HEK293 (cell line): Measurements from ENCODE around the gene HMGB1.

Experiments used
- CTCF ChIA-PET: fragments of 350-600 bp; formaldehyde crosslinking; extraction: SDS; loops from one replicate; lab custom pipeline; 2021; ENCODE audit warnings: antibody characterized with exemption; lab: Yijun Ruan, JAX
- POLR2A ChIA-PET: fragments of 300-600 bp; formaldehyde crosslinking; extraction: SDS; loops from one replicate; lab custom pipeline; 2020; ENCODE audit warnings: antibody characterized with exemption, inconsistent platforms; lab: Yijun Ruan, JAX
- H3K27ac ChIP-seq: fragments of 200-500 bp; sonication (Bioruptor generic); 2 replicates; pipeline ENCODE4 v1.5.1; 2014; ENCODE audit warnings: low read depth, low read length, control low read depth, inconsistent platforms; ENCODE audit errors: extremely low read depth
- H3K36me3 ChIP-seq, 2 experiments: fragments of 200-500 bp in 1 of 2; sonication (Bioruptor generic) in 1 of 2; 1 replicate in 1 of 2; 2 replicates in 1 of 2; pipeline ENCODE4 v1.5.1; 2014 to 2017; ENCODE audit warnings: inconsistent platforms in 2 of 2, low read length in 2 of 2; ENCODE audit not compliant: control insufficient read depth in 2 of 2, insufficient read depth in 1 of 2
- H3K4me1 ChIP-seq: fragments of 200-500 bp; sonication (Bioruptor generic); 2 replicates; pipeline ENCODE4 v1.5.1; 2014; ENCODE audit warnings: mild to moderate bottlenecking, low read length, inconsistent platforms; ENCODE audit not compliant: control insufficient read depth, insufficient read depth
- H3K4me3 ChIP-seq: 2 replicates; pipeline ENCODE4 v1.5.1; 2011; ENCODE audit warnings: low read depth, mild to moderate bottlenecking, control low read depth, low read length, moderate library complexity
- H3K9me3 ChIP-seq: fragments of 200-500 bp; sonication (Bioruptor generic); 2 replicates; pipeline ENCODE4 v1.5.1; 2014; ENCODE audit warnings: low read depth, low read length, inconsistent platforms; ENCODE audit not compliant: control insufficient read depth, insufficient read depth
- BCL11B ChIP-seq: fragments of 450-650 bp; formaldehyde crosslinking; IDR thresholded peaks from 2 replicates; pipeline ENCODE4 v1.5.1; 2016; ENCODE audit warnings: low read depth, missing biosample characterization, missing genetic modification characterization
- ZNF529 ChIP-seq: fragments of 450-650 bp; formaldehyde crosslinking; IDR thresholded peaks from 2 replicates; pipeline ENCODE4 v1.5.1; 2017; ENCODE audit warnings: missing genetic modification characterization, missing biosample characterization; ENCODE audit not compliant: insufficient replicate concordance

The HMGB1 gene

GRCh38 chr13:30406779-30407416 is 58.8 kb downstream of the HMGB1 start:
- Histone ChIP-seq H3K27ac (no peak overlapping the region), H3K36me3 (no peaks in the 10 kb centered on the region), H3K4me1 (no peaks in the 10 kb centered on the region), H3K9me3 (no peaks in the 10 kb centered on the region), H3K4me3 (no peak overlapping the region)
- CTCF ChIA-PET = interaction anchor here (0.8 to 1.5 kb wide), 2 partner anchors 15 to 55 kb away, joined by 3 read pairs; no protein-coding TSS in a partner anchor
- POLR2A ChIA-PET = interaction anchor here (1.6 kb wide), 1 partner anchor 15 kb away, joined by 4 read pairs; the partner anchor contains the start of gene UBE2L5
- peak; percentile 93 for TF ChIP-seq ZNF529 (tag by site-specific recombination)
- no peak for TF ChIP-seq BCL11B (tag by site-specific recombination)
